Astrocyte of the hippocampus (primary cell): Measurements from ENCODE around the gene FCGR3A.
"Not testable (repeated sequence)": the region's sequence is repeated elsewhere in the genome, so short reads cannot be mapped to it uniquely, and the experiment has no call there.

ENCODE experiments used
- DNase-seq: peaks from one replicate; pipeline ENCODE4 v3.0.0; 2011; ENCODE audit warnings: low read depth, low spot score

Gene FCGR3A

GRCh38 chr1:161549652-161550051 lies at the start of gene FCGR3A:
Gene FCGR3A (minus strand): TSS chr1:161549818. CDS start chr1:161549736, 82 bp downstream.
- DNase-seq = no peak

- not testable (repeated sequence) for DNase-seq
Measured at GRCh38 chr1:161597077-161597476, 47.5 kb upstream of the FCGR3A start.

- not testable (repeated sequence) for DNase-seq
Measured at GRCh38 chr1:161595583-161595982, 46.0 kb upstream of the FCGR3A start.

GRCh38 chr1:161595173-161595572 lies 45.6 kb upstream of the FCGR3A start:
- DNase-seq = not testable (repeated sequence)

GRCh38 chr1:161594269-161594984 lies 44.8 kb upstream of the FCGR3A start:
- DNase-seq = not testable (repeated sequence)

- DNase-seq = not testable (repeated sequence)
Measured at GRCh38 chr1:161593092-161593755, 43.6 kb upstream of the FCGR3A start.

- DNase-seq = not testable (repeated sequence)
Measured at GRCh38 chr1:161592586-161592985, 43.0 kb upstream of the FCGR3A start.

GRCh38 chr1:161589920-161590319 lies 40.3 kb upstream of the FCGR3A start:
- not testable (repeated sequence) for DNase-seq

- DNase-seq = not testable (repeated sequence)
Measured at GRCh38 chr1:161589365-161589764, 39.7 kb upstream of the FCGR3A start.

GRCh38 chr1:161588596-161588995 lies 39.0 kb upstream of the FCGR3A start:
- DNase-seq = not testable (repeated sequence)

- DNase-seq = not testable (repeated sequence)
Measured at GRCh38 chr1:161582882-161583281, 33.3 kb upstream of the FCGR3A start.

GRCh38 chr1:161580879-161581537 lies 31.4 kb upstream of the FCGR3A start:
- not testable (repeated sequence) for DNase-seq

GRCh38 chr1:161579856-161580507 lies 30.4 kb upstream of the FCGR3A start:
- DNase-seq = not testable (repeated sequence)

GRCh38 chr1:161576676-161577075 lies 27.1 kb upstream of the FCGR3A start:
- not testable (repeated sequence) for DNase-seq

- not testable (repeated sequence) for DNase-seq
Measured at GRCh38 chr1:161571703-161572102, 22.1 kb upstream of the FCGR3A start.

- DNase-seq = not testable (repeated sequence)
Measured at GRCh38 chr1:161566602-161566960, 17.0 kb upstream of the FCGR3A start.

GRCh38 chr1:161563522-161563921 lies 13.9 kb upstream of the FCGR3A start:
- DNase-seq = not testable (repeated sequence)

- DNase-seq = not testable (repeated sequence)
Measured at GRCh38 chr1:161562441-161562840, 12.8 kb upstream of the FCGR3A start.

GRCh38 chr1:161560960-161561715 lies 11.5 kb upstream of the FCGR3A start:
- not testable (repeated sequence) for DNase-seq

- not testable (repeated sequence) for DNase-seq
Measured at GRCh38 chr1:161557506-161558450, 8.2 kb upstream of the FCGR3A start.
